ENCODE data around the gene C3orf70. TPM values are rescaled to one million over a fixed set of nuclear protein-coding genes. Genes with fewer than 3 reads are reported as not detected.

The C3orf70 gene
- total RNA-seq, 1 donor from 2014 or later: 16.5 TPM

DNA sequence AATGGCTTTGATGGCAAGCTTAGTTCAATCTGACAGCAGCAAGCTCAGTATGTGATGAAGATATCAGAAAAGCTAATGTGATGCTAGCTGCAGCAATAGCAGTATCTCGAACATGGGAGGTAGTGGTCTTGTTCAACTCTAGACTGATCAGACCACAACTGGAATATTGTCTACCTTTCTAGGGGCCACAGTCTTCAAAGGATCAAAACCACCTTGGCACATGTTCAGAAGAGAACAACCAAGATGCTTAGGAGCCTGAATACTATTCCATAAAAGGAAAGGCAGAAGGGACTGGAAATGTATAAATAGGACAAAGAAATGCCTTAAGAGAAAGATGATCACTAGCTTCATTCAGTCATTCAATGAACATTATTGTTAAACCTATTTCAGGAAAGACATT, 2.3 kb downstream of the C3orf70 start:
- Histone ChIP-seq H3K9me3 (no peaks in the 10 kb centered on the region), H3K36me3 (no peaks in the 10 kb centered on the region), H3K4me1 (peaks cover 3% of the 10 kb centered on the region in 2 donors), H3K27ac (peak overlapping the region; percentile 54 to 88), H3K27me3 (no peaks in the 10 kb centered on the region), H3K4me3 (peak overlapping the region; percentile 30 to 92)
- intact Hi-C loops (cut with DNase I): loop anchor here (5.0 kb wide), 2 partner anchors 68 to 132 kb away; no protein-coding TSS in a partner anchor
- TF ChIP-seq, protein P1, sequence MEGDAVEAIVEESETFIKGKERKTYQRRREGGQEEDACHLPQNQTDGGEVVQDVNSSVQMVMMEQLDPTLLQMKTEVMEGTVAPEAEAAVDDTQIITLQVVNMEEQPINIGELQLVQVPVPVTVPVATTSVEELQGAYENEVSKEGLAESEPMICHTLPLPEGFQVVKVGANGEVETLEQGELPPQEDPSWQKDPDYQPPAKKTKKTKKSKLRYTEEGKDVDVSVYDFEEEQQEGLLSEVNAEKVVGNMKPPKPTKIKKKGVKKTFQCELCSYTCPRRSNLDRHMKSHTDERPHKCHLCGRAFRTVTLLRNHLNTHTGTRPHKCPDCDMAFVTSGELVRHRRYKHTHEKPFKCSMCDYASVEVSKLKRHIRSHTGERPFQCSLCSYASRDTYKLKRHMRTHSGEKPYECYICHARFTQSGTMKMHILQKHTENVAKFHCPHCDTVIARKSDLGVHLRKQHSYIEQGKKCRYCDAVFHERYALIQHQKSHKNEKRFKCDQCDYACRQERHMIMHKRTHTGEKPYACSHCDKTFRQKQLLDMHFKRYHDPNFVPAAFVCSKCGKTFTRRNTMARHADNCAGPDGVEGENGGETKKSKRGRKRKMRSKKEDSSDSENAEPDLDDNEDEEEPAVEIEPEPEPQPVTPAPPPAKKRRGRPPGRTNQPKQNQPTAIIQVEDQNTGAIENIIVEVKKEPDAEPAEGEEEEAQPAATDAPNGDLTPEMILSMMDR (IDR thresholded peaks at IDR 0.05): no peak
- no peak for DNase-seq (ENCODE audit: low spot score in 2 of 2)

DNA sequence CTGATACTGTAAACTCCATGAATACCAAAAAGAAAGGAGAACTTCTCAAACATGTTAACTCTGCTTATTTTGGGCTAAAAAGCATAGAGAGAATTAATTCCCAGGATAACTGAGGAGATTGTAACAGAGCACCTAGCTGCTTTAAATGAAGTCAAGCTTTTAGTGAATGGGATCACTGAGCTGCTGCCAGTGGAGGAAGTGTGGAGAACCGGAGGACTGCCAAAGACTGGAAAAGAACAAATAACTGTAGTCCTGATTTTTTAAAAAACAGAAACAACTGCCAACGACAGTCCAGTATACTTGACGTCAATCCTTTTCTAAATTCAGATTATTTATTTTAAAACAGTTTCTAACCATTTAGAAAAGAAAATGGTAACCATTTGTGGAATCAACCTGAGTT, 3.3 kb downstream of the C3orf70 start:
- intact Hi-C loops (cut with DNase I): no loop called here
- Histone ChIP-seq H3K4me3 (peak overlapping the region in 1 of 2 donors; percentile 92), H3K4me1 (peaks cover 3 to 7% of the 10 kb centered on the region in 2 donors), H3K36me3 (no peaks in the 10 kb centered on the region), H3K27ac (peak overlapping the region; percentile 32 to 54), H3K27me3 (no peaks in the 10 kb centered on the region), H3K9me3 (no peaks in the 10 kb centered on the region)
- DNase-seq (ENCODE audit: low spot score in 2 of 2): no peak
- TF ChIP-seq, protein P1 (IDR thresholded peaks at IDR 0.05): no peak

DNA sequence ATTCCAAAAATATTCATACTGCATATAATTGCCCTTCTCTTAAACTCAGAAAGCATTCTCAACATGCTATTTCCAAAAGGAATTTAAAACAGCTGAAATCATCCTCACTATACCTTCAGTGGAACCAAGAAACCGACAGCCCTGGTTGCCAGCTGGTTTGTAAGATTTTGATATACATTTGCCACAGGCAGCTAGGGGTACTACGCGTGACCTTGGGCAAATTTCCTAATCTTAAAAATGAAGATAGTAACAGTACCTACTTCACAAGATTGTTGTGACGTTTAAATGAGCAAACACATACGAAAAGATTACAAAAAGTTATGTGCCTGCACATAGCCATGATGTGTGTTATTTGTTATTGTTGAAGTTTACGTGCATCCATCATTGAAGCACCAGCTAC, 7.3 kb downstream of the C3orf70 start:
- no peaks in the 10 kb centered on the region for H3K27me3 ChIP-seq
- TF ChIP-seq, protein P1 (IDR thresholded peaks at IDR 0.05): no peak
- intact Hi-C loops (cut with DNase I): no loop called here
- no peaks in the 10 kb centered on the region for H3K36me3 ChIP-seq
- no peaks in the 10 kb centered on the region for H3K9me3 ChIP-seq
- no peak overlapping the region for H3K4me3 ChIP-seq
- peaks cover 0 to 5% of the 10 kb centered on the region in 2 donors for H3K4me1 ChIP-seq
- no peak for DNase-seq (ENCODE audit: low spot score in 2 of 2)
- no peak overlapping the region for H3K27ac ChIP-seq

DNA sequence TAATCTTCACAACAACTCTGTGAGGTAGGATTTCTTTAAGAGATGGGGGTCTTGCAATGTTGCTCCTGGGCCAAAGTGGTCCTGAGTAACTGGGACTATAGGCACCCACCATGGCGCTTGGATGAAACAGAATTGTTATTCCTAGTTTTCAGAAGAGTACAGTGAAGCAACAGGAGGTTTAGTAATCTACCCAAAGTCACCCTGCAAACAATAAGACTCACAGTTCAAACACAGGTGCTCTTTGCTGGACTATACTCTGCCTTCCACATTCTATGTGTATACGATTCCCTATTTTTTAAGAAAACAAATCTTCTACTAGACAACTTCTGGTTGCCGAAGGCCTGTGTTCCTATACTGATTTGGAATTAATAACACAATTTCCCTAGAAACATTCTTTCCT, 8.1 kb downstream of the C3orf70 start:
- Histone ChIP-seq H3K36me3 (no peaks in the 10 kb centered on the region), H3K4me1 (peaks cover 0 to 5% of the 10 kb centered on the region in 2 donors), H3K4me3 (no peak overlapping the region), H3K27me3 (no peaks in the 10 kb centered on the region), H3K27ac (no peak overlapping the region), H3K9me3 (no peaks in the 10 kb centered on the region)
- no peak for DNase-seq (ENCODE audit: low spot score in 2 of 2)
- intact Hi-C loops (cut with DNase I): no loop called here
- TF ChIP-seq, protein P1 (IDR thresholded peaks at IDR 0.05): no peak

DNA sequence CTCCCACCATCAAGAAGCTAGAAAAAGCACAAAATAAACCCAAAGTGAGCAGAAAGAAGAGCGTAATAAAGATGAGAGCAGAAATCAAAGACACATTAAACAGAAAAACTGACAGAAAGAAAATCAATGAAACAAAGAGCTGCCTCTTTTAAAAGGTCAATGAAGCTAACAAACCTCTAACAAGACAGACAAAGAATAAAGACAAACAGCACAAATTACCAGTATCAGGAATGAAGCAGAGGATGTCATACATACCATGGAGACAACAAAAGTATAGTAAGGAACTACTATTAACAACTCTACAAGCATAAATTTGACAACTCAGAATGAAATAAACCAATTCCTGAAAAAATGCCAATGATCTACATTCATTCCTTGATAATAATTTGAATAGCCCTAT, 15.0 kb downstream of the C3orf70 start:
- TF ChIP-seq, protein P1 (IDR thresholded peaks at IDR 0.05): no peak
- intact Hi-C loops (cut with DNase I): no loop called here

DNA sequence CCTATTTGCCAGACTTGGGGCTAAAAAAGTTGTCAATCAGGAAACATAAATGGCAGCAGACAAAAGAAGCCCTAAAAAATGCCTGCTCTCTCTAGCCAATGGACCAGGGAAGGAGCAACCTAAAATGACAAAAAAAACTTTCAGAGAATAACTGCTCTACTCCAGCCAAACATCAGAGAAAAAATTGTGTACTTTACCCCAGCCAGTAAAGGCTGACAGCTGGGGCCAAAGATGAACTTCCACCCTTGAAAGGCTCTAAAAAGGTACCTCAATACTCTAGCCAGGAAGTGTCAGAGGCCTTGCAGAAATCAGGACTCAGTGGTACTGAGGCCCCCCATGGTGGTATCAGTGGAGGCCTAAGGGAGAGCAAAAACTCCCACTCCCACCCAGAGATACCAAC, 18.4 kb downstream of the C3orf70 start:
- H3K27me3 ChIP-seq: no peaks in the 10 kb centered on the region
- no peaks in the 10 kb centered on the region for H3K36me3 ChIP-seq
- no peaks in the 10 kb centered on the region for H3K4me1 ChIP-seq
- TF ChIP-seq, protein P1 (IDR thresholded peaks at IDR 0.05): no peak
- no peaks in the 10 kb centered on the region for H3K9me3 ChIP-seq
- DNase-seq (ENCODE audit: low spot score in 2 of 2): no peak
- intact Hi-C loops (cut with DNase I): no loop called here
- no peak overlapping the region for H3K27ac ChIP-seq
- H3K4me3 ChIP-seq: no peak overlapping the region

More for the DNA sequence above, 15.0 kb downstream of the C3orf70 start:
- H3K9me3 ChIP-seq: no peaks in the 10 kb centered on the region
- no peak overlapping the region for H3K27ac ChIP-seq
- no peaks in the 10 kb centered on the region for H3K4me1 ChIP-seq
- no peak for DNase-seq (ENCODE audit: low spot score in 2 of 2)
- no peak overlapping the region for H3K4me3 ChIP-seq
- no peaks in the 10 kb centered on the region for H3K27me3 ChIP-seq
- H3K36me3 ChIP-seq: no peaks in the 10 kb centered on the region
